ENCODE results near the gene GID4. TPM values are rescaled to one million over a fixed set of nuclear protein-coding genes. Genes with fewer than 3 reads are reported as not detected.

GID4 gene
- total RNA-seq, 2 experiments from 2014 or later: 8.6 to 8.8 TPM

DNA sequence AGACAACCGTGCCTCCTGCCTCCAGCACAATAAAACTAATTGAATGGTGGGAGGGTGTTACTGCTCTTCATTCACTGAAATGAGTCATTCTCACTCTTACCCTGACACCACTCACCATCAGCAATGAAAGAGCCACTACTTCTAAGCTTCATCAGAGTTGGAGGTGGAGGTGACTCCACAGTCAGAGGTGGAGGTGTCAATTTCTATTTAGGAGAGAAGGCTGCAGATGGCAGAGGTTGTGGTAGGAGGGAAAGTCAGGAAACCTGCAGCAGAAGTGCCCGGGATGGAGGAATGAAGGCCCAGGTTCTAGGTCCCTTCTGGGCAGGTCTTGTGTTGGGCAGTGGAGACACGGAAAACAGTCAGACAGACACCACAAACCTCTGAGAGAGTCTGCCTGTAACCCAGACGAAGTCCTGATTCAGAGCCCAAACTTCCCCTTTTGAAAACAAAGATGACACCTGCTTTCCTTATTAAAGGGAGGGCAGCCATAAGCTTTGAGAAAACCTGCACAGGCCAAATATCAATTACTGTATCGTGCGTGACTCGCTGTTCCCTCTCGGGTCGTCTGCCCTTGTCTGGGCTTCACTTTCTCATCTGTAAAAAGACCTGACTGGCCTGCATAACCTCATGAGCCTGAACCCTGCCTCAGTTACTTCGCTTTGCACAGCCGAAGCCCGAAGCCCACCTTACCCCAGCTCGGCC lies 908 bp upstream of the GID4 start:
- Mint-ChIP-seq H3K36me3 (ENCODE audit: low read depth) (peaks cover 4% of the 10 kb centered on the region), H3K27ac (peak overlapping the region; percentile 93), H3K27me3 (no peaks in the 10 kb centered on the region), H3K9me3 (no peaks in the 10 kb centered on the region), H3K4me3 (peak overlapping the region; percentile 94), H3K4me1 (peaks cover 52% of the 10 kb centered on the region)
- no peak for DNase-seq
- ChIA-PET CTCF (interaction anchor here (1.5 kb wide), 1 partner anchor 148 kb away, joined by 4 read pairs; no protein-coding TSS in a partner anchor), POLR2A (no interaction called here)

DNA sequence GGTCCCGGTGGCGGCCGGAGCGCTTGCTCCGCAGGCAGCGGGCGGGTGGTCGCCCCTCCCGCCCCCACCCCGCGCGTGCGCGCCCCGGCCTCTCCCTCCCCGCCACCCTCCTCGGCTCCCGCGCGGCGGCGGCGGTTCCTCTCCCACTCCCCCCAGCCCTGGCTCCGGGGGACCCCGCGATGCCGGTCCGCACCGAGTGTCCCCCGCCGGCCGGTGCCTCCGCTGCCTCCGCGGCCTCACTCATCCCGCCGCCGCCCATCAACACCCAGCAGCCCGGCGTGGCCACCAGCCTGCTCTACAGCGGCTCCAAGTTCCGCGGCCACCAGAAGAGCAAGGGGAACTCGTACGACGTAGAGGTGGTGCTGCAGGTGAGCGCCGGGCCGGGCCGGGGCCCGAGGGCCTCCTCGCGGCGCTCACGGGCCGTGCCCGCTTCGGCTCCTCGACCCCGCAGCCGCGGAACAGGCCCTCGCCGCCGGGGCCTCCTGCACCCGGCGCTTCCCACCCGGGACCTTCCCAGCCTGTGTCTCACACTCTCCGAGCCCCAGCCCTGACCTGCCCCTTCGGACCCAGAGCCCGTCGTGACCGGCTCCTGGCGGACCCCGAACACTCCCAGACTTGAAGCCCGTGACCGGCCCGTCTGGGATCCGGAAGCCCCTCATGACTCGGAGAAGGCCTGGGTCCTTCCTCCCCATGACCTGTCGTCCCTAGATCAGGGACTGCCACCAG lies 490 bp downstream of the GID4 start:
- Mint-ChIP-seq H3K27me3 (no peaks in the 10 kb centered on the region), H3K4me1 (peaks cover 47% of the 10 kb centered on the region), H3K9me3 (no peaks in the 10 kb centered on the region), H3K27ac (peak overlapping the region; percentile 93), H3K4me3 (peak overlapping the region; percentile 94), H3K36me3 (ENCODE audit: low read depth) (peaks cover 4% of the 10 kb centered on the region)
- no peak for DNase-seq
- POLR2A ChIA-PET: no interaction called here
- CTCF ChIA-PET: no interaction called here

DNA sequence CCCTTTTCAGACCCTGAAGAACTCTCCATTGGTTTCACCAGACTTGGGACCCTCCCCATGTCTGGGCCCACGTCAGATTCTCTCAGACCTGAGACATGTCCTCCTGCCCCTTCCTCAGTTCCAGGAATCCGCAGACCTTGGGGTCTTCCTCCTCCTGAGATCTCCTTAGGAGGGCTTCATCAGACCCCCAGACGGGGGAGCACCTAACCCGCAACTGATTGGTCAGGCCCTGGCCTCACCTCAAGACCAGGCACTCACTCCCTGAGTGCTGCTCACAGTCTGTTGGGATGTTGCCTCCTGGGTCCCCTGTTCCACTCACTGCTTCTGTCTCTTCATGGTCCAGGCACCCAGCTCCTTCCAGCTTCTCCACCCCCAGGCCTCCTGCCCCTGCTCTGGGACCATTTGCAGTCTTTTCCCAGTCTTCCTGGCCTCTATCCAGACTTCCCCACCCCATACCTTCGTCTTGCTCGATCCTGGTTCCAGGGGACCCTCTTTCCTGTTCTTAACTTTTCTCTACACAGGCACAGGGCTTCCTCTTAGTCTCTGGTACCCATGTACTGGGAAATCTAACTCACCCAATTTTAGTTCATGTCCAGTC lies 1.2 kb downstream of the GID4 start:
- H3K27ac Mint-ChIP-seq: peak overlapping the region; percentile 83
- H3K4me3 Mint-ChIP-seq: peak overlapping the region; percentile 86
- peaks cover 47% of the 10 kb centered on the region for H3K4me1 Mint-ChIP-seq
- ChIA-PET POLR2A (no interaction called here), CTCF (no interaction called here)
- DNase-seq: no peak
- H3K27me3 Mint-ChIP-seq: no peaks in the 10 kb centered on the region
- H3K9me3 Mint-ChIP-seq: no peaks in the 10 kb centered on the region
- peaks cover 4% of the 10 kb centered on the region for H3K36me3 Mint-ChIP-seq (ENCODE audit: low read depth)

DNA sequence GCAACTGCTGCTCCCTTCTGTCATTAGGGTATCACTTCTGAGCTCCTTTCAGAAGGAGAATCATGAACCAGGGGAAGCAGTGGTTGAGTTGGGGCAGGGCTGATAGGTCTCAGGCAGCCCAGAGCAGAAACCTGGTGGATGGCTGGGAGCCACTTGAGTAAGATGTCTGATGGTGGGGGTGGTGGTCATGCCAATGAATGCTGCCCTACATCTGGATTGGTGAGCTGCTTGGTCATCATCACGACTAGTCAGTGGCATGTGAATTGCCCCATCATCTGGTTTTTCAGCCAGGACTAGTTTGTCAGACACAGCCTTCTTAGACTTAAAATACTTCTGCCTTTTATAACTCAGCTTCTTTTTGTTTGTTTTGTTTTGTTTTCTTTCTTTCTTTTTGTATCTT lies 2.6 kb downstream of the GID4 start:
- no peaks in the 10 kb centered on the region for H3K27me3 Mint-ChIP-seq
- peaks cover 5% of the 10 kb centered on the region for H3K36me3 Mint-ChIP-seq (ENCODE audit: low read depth)
- no peaks in the 10 kb centered on the region for H3K9me3 Mint-ChIP-seq
- peak overlapping the region; percentile 86 for H3K4me3 Mint-ChIP-seq
- no peak for DNase-seq
- peaks cover 43% of the 10 kb centered on the region for H3K4me1 Mint-ChIP-seq
- ChIA-PET POLR2A (no interaction called here), CTCF (no interaction called here)
- no peak overlapping the region for H3K27ac Mint-ChIP-seq

DNA sequence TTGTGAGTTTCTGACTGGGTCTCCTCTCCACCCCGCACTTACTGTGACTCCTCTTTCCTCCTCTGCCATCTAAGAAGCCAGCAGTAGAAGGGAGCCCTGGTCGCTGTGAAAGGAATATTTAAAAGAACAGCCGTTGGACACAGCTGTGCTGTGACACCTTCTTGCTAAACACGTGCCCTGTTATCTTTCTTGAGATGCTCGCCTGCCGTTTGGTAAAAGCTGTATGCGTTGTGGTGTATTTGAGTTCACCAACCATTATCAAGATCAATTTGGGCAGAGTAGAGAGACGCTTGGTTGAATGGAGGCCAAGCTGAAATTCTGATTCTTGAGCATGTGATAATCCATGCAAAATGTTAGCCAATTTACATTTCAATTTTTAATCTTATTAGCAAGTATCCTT lies 3.8 kb downstream of the GID4 start:
- POLR2A ChIA-PET: no interaction called here
- CTCF ChIA-PET: interaction anchor here (0.9 kb wide), 1 partner anchor 8 kb away, joined by 3 read pairs; no protein-coding TSS in a partner anchor
- Mint-ChIP-seq H3K9me3 (no peaks in the 10 kb centered on the region), H3K36me3 (ENCODE audit: low read depth) (peaks cover 12% of the 10 kb centered on the region), H3K4me3 (no peak overlapping the region), H3K4me1 (peaks cover 32% of the 10 kb centered on the region), H3K27ac (no peak overlapping the region), H3K27me3 (no peaks in the 10 kb centered on the region)
- no peak for DNase-seq

DNA sequence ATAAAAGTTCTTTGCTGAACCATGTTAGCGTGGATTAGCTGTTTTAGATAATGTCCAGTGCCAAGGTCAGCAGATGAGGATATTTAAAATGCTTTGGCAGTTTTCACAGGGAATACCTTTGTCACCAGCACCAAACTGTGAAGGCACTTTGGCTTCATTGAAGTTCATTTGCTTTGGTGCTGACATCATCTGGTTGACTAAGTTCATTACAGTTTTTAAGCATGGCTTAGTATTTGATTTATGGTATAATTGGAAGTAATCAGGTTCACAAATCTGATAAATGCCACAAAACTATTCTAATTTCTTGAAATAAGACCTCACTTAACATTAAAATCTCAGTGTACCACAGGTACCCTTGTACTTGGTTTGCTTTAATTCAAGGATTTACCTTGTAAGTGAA lies 4.3 kb downstream of the GID4 start:
- POLR2A ChIA-PET: no interaction called here
- Mint-ChIP-seq H3K9me3 (no peaks in the 10 kb centered on the region), H3K36me3 (ENCODE audit: low read depth) (peaks cover 12% of the 10 kb centered on the region), H3K27ac (no peak overlapping the region), H3K27me3 (no peaks in the 10 kb centered on the region), H3K4me1 (peaks cover 29% of the 10 kb centered on the region), H3K4me3 (no peak overlapping the region)
- DNase-seq: no peak
- CTCF ChIA-PET: interaction anchor here (0.9 kb wide), 1 partner anchor 9 kb away, joined by 3 read pairs; no protein-coding TSS in a partner anchor

DNA sequence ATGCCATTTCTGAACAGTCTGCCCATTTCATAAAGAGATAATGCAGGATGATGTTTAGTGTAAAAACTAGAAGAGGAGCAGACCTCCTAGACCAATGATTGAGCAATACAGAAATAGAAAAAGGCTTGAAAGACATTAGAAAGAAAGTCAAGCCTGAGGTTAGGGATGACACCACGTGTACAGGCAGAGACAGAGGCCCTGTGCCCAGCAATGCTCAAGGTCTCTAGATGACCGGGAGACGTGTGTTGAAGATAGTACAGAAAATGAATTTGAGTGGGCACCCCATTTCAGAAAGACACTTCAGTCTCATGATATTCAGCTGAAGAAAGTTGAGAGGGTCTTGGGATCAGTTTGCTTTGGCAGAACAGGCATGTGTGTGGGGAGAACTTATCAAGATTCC lies 5.4 kb downstream of the GID4 start:
- CTCF ChIA-PET: interaction anchor here (0.9 kb wide), 1 partner anchor 9 kb away, joined by 4 read pairs; no protein-coding TSS in a partner anchor
- POLR2A ChIA-PET: no interaction called here
- H3K27ac Mint-ChIP-seq: no peak overlapping the region
- no peaks in the 10 kb centered on the region for H3K27me3 Mint-ChIP-seq
- no peak for DNase-seq
- H3K36me3 Mint-ChIP-seq (ENCODE audit: low read depth): peaks cover 12% of the 10 kb centered on the region
- H3K4me1 Mint-ChIP-seq: peaks cover 26% of the 10 kb centered on the region
- no peak overlapping the region for H3K4me3 Mint-ChIP-seq
- H3K9me3 Mint-ChIP-seq: no peaks in the 10 kb centered on the region

DNA sequence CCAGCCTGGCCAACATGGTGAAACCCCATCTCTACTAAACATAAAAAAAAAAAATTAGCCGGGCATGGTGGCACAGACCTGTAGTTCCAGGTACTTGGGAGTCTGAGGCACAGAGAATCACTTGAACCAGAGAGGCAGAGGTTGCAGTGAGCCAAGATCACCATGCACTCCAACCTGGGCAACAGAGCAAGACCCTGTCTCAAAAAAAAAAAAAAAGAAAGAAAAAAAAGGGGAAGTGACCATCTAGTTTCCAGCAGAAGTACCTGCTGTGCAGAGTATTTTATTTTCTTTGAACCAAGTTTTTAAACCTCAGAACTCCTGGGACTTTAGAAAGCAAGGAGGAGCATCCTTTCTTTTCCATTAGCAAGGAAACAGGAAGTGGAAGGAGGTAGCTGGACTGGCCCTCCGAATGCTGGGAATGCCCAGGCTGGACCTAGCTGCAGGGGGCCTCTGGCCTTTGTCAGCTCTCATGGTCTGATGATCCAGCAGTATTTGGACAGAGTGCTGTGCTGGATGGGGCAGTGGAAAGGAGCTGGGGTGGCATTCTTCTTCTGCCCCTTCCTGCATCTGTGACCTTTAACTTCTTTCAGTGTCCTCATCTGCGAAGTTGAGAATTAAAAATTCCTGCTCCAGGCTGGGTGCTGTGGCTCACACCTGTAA lies 6.6 kb downstream of the GID4 start:
- Mint-ChIP-seq H3K4me3 (no peak overlapping the region), H3K27me3 (no peaks in the 10 kb centered on the region), H3K27ac (no peak overlapping the region), H3K4me1 (peaks cover 17% of the 10 kb centered on the region), H3K36me3 (ENCODE audit: low read depth) (peaks cover 12% of the 10 kb centered on the region), H3K9me3 (no peaks in the 10 kb centered on the region)
- ChIA-PET CTCF (interaction anchor here (0.7 kb wide), 1 partner anchor 13 kb away, joined by 3 read pairs; no protein-coding TSS in a partner anchor), POLR2A (no interaction called here)
- no peak for DNase-seq

DNA sequence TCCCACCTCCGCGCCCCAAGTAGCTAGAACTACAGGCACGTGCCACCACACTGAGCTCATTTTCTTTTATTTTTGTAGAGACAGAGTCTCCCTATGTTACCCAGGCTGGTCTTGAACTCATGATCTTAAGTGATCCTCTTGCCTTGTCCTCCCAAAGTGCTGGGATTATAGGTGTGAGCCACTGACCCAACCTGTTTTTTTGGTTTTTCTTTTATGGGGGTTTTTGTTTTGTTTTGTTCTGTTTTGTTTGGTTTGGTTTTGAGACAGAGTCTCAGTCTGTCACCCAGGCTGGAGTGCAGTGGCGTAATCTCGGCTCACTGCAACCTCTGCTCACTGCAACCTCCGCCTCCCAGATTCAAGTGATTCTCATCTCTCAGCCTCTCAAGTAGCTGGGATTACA lies 16.4 kb downstream of the GID4 start:
- H3K4me3 Mint-ChIP-seq: no peak overlapping the region
- CTCF ChIA-PET: no interaction called here
- DNase-seq: no peak
- no peaks in the 10 kb centered on the region for H3K9me3 Mint-ChIP-seq
- H3K36me3 Mint-ChIP-seq (ENCODE audit: low read depth): peaks cover 29% of the 10 kb centered on the region
- POLR2A ChIA-PET: no interaction called here
- no peaks in the 10 kb centered on the region for H3K27me3 Mint-ChIP-seq
- H3K27ac Mint-ChIP-seq: no peak overlapping the region
- H3K4me1 Mint-ChIP-seq: peaks cover 4% of the 10 kb centered on the region

DNA sequence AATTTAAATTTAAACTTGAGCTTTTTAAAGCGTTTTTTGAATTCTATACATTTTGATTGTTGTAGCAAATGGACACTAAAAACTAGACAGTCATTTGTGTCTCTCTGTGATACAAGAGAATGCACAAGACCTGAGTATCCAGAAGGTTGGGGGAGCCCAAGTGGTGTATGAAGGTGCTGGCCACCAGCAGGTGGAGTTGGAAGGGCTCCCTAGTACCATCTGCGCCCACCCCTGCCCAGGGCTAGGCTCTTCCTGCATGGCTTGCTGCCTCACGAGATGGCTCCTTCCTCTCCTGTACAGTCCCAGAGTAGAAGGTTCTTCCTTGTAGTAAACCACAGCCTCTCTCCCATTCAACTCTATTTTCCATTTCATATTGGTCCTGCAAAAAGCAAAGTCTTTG lies 17.0 kb downstream of the GID4 start:
- peaks cover 29% of the 10 kb centered on the region for H3K36me3 Mint-ChIP-seq (ENCODE audit: low read depth)
- H3K4me3 Mint-ChIP-seq: no peak overlapping the region
- no peaks in the 10 kb centered on the region for H3K9me3 Mint-ChIP-seq
- H3K27ac Mint-ChIP-seq: no peak overlapping the region
- CTCF ChIA-PET: no interaction called here
- no peak for DNase-seq
- POLR2A ChIA-PET: no interaction called here
- peaks cover 4% of the 10 kb centered on the region for H3K4me1 Mint-ChIP-seq
- no peaks in the 10 kb centered on the region for H3K27me3 Mint-ChIP-seq

DNA sequence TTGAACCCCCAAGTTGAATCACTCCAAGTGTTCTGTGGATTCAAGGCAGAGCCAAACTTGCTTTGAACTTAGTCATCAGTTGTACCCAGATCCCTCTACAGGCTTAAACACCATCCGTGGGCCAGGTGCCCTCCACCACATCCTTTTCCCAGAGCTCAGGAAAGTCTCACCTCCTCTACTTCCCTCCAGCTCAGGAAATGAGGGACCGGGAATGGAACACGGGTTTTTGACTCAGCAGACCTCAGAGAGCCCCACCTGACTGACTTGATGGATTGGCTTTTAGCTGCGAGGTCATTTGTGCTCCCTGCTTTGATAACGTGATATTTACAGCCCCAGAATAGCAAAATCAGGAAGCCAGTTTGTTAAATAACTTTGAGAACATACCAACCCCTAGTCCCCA lies 20.1 kb downstream of the GID4 start:
- peaks cover 27% of the 10 kb centered on the region for H3K36me3 Mint-ChIP-seq (ENCODE audit: low read depth)
- peaks cover 4% of the 10 kb centered on the region for H3K4me1 Mint-ChIP-seq
- H3K9me3 Mint-ChIP-seq: no peaks in the 10 kb centered on the region
- H3K27me3 Mint-ChIP-seq: no peaks in the 10 kb centered on the region
- no peak for DNase-seq
- no peak overlapping the region for H3K27ac Mint-ChIP-seq
- CTCF ChIA-PET: interaction anchor here (0.6 to 1.1 kb wide), 2 partner anchors 14 to 36 kb away, joined by 3 read pairs; no protein-coding TSS in a partner anchor
- POLR2A ChIA-PET: no interaction called here
- H3K4me3 Mint-ChIP-seq: no peak overlapping the region

DNA sequence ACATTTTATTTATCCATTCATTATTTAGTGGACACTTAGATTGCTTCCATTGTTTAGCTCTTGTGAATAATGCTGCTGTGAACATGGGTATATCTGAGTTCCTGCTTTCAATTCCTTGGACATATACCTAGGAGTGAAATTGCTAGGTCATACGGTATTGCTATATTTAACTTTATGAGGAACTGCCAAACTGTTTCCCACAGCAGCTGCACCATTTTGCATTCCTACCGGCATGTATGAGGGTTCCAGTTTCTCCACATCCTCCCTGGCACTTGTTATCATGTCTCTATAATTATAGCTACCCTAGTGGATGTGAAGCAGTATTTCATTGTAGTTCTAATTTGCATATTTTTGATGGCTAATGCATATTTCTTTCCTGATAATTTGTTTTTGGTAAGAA lies 24.8 kb downstream of the GID4 start:
- Mint-ChIP-seq H3K4me3 (no peak overlapping the region), H3K9me3 (no peaks in the 10 kb centered on the region), H3K36me3 (ENCODE audit: low read depth) (peaks cover 15% of the 10 kb centered on the region), H3K4me1 (peaks cover 3% of the 10 kb centered on the region), H3K27me3 (no peaks in the 10 kb centered on the region), H3K27ac (no peak overlapping the region)
- CTCF ChIA-PET: no interaction called here
- no peak for DNase-seq
- POLR2A ChIA-PET: no interaction called here

DNA sequence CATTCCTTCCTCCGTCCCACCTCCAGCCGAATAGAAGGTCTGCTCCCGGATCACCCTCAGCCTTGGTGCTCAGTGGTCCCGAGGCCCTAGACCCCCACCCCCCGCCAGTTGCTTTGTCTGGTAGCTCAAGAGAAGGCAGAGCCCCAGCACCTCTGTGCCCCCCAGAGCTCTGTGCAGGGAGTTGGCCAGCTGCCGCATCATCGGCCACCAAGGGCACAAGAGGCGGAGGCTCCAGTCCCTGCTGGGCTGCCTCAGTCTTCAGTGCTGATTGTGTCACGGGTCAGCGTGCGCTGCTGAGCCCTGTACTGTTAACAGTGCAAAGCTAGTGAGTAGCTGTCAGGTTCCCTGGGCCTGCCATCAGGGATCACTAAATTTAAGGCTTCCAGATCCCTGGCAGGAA lies 26.3 kb downstream of the GID4 start:
- Mint-ChIP-seq H3K36me3 (ENCODE audit: low read depth) (peaks cover 9% of the 10 kb centered on the region), H3K27me3 (peaks cover 3% of the 10 kb centered on the region), H3K4me3 (no peak overlapping the region), H3K27ac (no peak overlapping the region), H3K9me3 (no peaks in the 10 kb centered on the region), H3K4me1 (peaks cover 3% of the 10 kb centered on the region)
- ChIA-PET CTCF (interaction anchor here (1.0 kb wide), 1 partner anchor 752 kb away, joined by 3 read pairs; no protein-coding TSS in a partner anchor), POLR2A (no interaction called here)
- no peak for DNase-seq
